H1 (cell line): ENCODE measurements around the gene THBS4. TPM values are rescaled to one million over a fixed set of nuclear protein-coding genes. Genes with fewer than 3 reads are reported as not detected.

ENCODE experiments used
- CTCF ChIA-PET: fragments of 300-600 bp; sonication (Branson Sonifier 250); formaldehyde crosslinking; loops from one replicate; lab custom pipeline; 2021; ENCODE audit not compliant: partially characterized antibody; lab: Charles Lee
- POLR2A ChIA-PET: fragments of 300-600 bp; sonication (Branson Sonifier 250); formaldehyde crosslinking; loops from one replicate; lab custom pipeline; 2021; ENCODE audit warnings: inconsistent platforms; ENCODE audit not compliant: partially characterized antibody; lab: Charles Lee
- DNase-seq, 2 experiments: peaks; one replicate each; pipeline versions ENCODE4 v3.0.0 to v3.0.0-alpha.2; 2010 to 2022; ENCODE audit warnings: low spot score in 2 of 2, low read depth in 1 of 2, mixed read lengths in 1 of 2
- FAIRE-seq: peaks from 2 replicates; lab custom pipeline; 2011; peaks lifted over from hg19 to GRCh38; lab: Jason Lieb, UNC
- H2AFZ ChIP-seq: 2 replicates; pipeline ENCODE4 v1.8.1; 2012; ENCODE audit warnings: low read length, inconsistent platforms
- H2AK5ac ChIP-seq: 2 replicates; pipeline ENCODE4 v1.6.1; 2013; ENCODE audit warnings: low read depth, low read length
- H2BK120ac ChIP-seq: replicated peaks from 2 replicates; pipeline ENCODE3; 2013; ENCODE audit warnings: low read depth, low read length, inconsistent platforms
- H2BK12ac ChIP-seq: 2 replicates; pipeline ENCODE4 v1.6.1; 2013; ENCODE audit warnings: low read depth, low read length
- H2BK15ac ChIP-seq: 2 replicates; pipeline ENCODE4 v1.6.1; 2013; ENCODE audit warnings: low read length
- H2BK20ac ChIP-seq: 2 replicates; pipeline ENCODE4 v1.6.1; 2013; ENCODE audit warnings: low read length
- H2BK5ac ChIP-seq: 2 replicates; pipeline ENCODE4 v1.6.1; 2013; ENCODE audit warnings: low read depth, low read length
- H3K14ac ChIP-seq: 2 replicates; pipeline ENCODE4 v1.6.1; 2013; ENCODE audit warnings: inconsistent platforms; ENCODE audit not compliant: insufficient read length
- H3K18ac ChIP-seq: 2 replicates; pipeline ENCODE4 v1.6.1; 2013; ENCODE audit warnings: low read length; ENCODE audit errors: extremely low read depth
- H3K23ac ChIP-seq: 2 replicates; pipeline ENCODE4 v1.6.1; 2013; ENCODE audit warnings: inconsistent platforms; ENCODE audit not compliant: insufficient read length
- H3K23me2 ChIP-seq: 2 replicates; pipeline ENCODE4 v1.6.1; 2013; ENCODE audit warnings: low read depth, low read length
- H3K27ac ChIP-seq: 2 replicates; pipeline ENCODE4 v1.6.1; 2011; ENCODE audit warnings: low read depth, low read length, inconsistent platforms
- H3K27me3 ChIP-seq, 4 experiments: replicated peaks in 1 of 4; 1 replicate in 1 of 4; 2 replicates in 3 of 4; pipeline versions ENCODE4 v1.6.1 to v1.8.1; 2011 to 2013; ENCODE audit warnings: low read length in 3 of 4, mild to moderate bottlenecking in 3 of 4, inconsistent platforms in 2 of 4, mixed read lengths in 2 of 4, moderate library complexity in 1 of 4; ENCODE audit not compliant: control insufficient read depth in 3 of 4, insufficient read depth in 3 of 4; ENCODE audit errors: extremely low read depth in 1 of 4
- H3K36me3 ChIP-seq, 4 experiments: 2 replicates each; pipeline versions ENCODE4 v1.6.1 to v1.8.1; 2011 to 2013; ENCODE audit warnings: mild to moderate bottlenecking in 4 of 4, low read length in 3 of 4, moderate library complexity in 2 of 4, control low read depth in 1 of 4, inconsistent platforms in 1 of 4; ENCODE audit not compliant: insufficient read depth in 4 of 4, control insufficient read depth in 2 of 4
- H3K4ac ChIP-seq: replicated peaks from 2 replicates; pipeline ENCODE3; 2013; ENCODE audit warnings: low read length, low read depth, mixed read lengths, inconsistent platforms; ENCODE audit not compliant: insufficient read length
- H3K4me1 ChIP-seq, 4 experiments: replicated peaks in 1 of 4; 1 replicate in 1 of 4; 2 replicates in 3 of 4; pipeline versions ENCODE4 v1.6.1 to v1.8.1; 2011 to 2013; ENCODE audit warnings: low read length in 3 of 4, inconsistent platforms in 2 of 4, mixed read lengths in 1 of 4; ENCODE audit not compliant: insufficient read depth in 4 of 4, control insufficient read depth in 3 of 4
- H3K4me2 ChIP-seq, 2 experiments: 2 replicates each; pipeline versions ENCODE4 v1.6.1 to v1.8.1; 2011 to 2013; ENCODE audit warnings: low read depth in 2 of 2, low read length in 2 of 2, control low read depth in 1 of 2, inconsistent platforms in 1 of 2, mild to moderate bottlenecking in 1 of 2; ENCODE audit not compliant: insufficient read depth in 1 of 2
- H3K4me3 ChIP-seq, 4 experiments: fragments of 200-600, 300-600 bp in 1 of 4; sonication (generic), shearing (Covaris generic), sonication (Bioruptor Twin) in 1 of 4; 2 replicates each; pipeline versions ENCODE4 v1.5.1 to v1.8.1; 2011 to 2016; ENCODE audit warnings: low read length in 4 of 4, low read depth in 3 of 4, control low read depth in 2 of 4, inconsistent platforms in 2 of 4, mild to moderate bottlenecking in 2 of 4, mixed read lengths in 1 of 4, moderate library complexity in 1 of 4; ENCODE audit not compliant: insufficient read depth in 2 of 4; ENCODE audit errors: extremely low read depth in 1 of 4
- H3K56ac ChIP-seq: replicated peaks from 2 replicates; pipeline ENCODE3; 2013; ENCODE audit warnings: low read depth, mild to moderate bottlenecking, mixed read lengths, low read length, inconsistent platforms; ENCODE audit not compliant: insufficient read length
- H3K79me1 ChIP-seq: 2 replicates; pipeline ENCODE4 v1.6.1; 2013; ENCODE audit warnings: low read depth, low read length, control low read depth
- H3K79me2 ChIP-seq, 2 experiments: 2 replicates each; pipeline versions ENCODE4 v1.6.1 to v1.8.1; 2012 to 2013; ENCODE audit warnings: low read length in 2 of 2, mild to moderate bottlenecking in 2 of 2, inconsistent platforms in 1 of 2; ENCODE audit not compliant: insufficient read depth in 2 of 2, control insufficient read depth in 1 of 2
- H3K9ac ChIP-seq, 4 experiments: replicated peaks in 1 of 4; 1 replicate in 1 of 4; 2 replicates in 3 of 4; pipeline versions ENCODE4 v1.6.1 to v1.8.1; 2011 to 2013; ENCODE audit warnings: low read depth in 3 of 4, low read length in 3 of 4, control low read depth in 2 of 4, mild to moderate bottlenecking in 2 of 4, moderate library complexity in 2 of 4, inconsistent platforms in 1 of 4; ENCODE audit errors: extremely low read depth in 1 of 4
- H3K9me3 ChIP-seq, 2 experiments: 2 replicates each; pipeline versions ENCODE4 v1.6.1 to v1.8.1; 2012 to 2013; ENCODE audit warnings: mild to moderate bottlenecking in 2 of 2, moderate library complexity in 2 of 2, control low read depth in 1 of 2, inconsistent platforms in 1 of 2, low read depth in 1 of 2, low read length in 1 of 2, mixed read lengths in 1 of 2; ENCODE audit not compliant: insufficient read depth in 2 of 2
- H4K20me1 ChIP-seq, 2 experiments: replicated peaks in 1 of 2; 2 replicates each; pipeline versions ENCODE3 to v1.8.1; 2011 to 2013; ENCODE audit warnings: inconsistent platforms in 2 of 2, low read length in 2 of 2, mild to moderate bottlenecking in 1 of 2; ENCODE audit not compliant: insufficient read depth in 2 of 2, control insufficient read depth in 1 of 2
- H4K5ac ChIP-seq: 2 replicates; pipeline ENCODE4 v1.6.1; 2013; ENCODE audit warnings: low read length, low read depth, mixed read lengths, inconsistent platforms; ENCODE audit not compliant: insufficient read length
- H4K8ac ChIP-seq: 2 replicates; pipeline ENCODE4 v1.8.0; 2013; ENCODE audit warnings: mild to moderate bottlenecking, moderate library complexity, low read length, inconsistent platforms; ENCODE audit not compliant: insufficient read depth; ENCODE audit errors: extremely low read depth
- H4K91ac ChIP-seq: replicated peaks from 2 replicates; pipeline ENCODE3; 2013; ENCODE audit warnings: low read length, mixed read lengths, inconsistent platforms; ENCODE audit not compliant: insufficient read length
- CBX8 ChIP-seq: fragments of 300-800, 300-1000 bp; sonication (generic); IDR thresholded peaks from 2 replicates; pipeline ENCODE4 v1.7.1; 2016; ENCODE audit warnings: low read depth, low read length, borderline replicate concordance
- CHD1 ChIP-seq: IDR thresholded peaks from 2 replicates; pipeline ENCODE4 v1.6.1; 2012; ENCODE audit warnings: low read depth, low read length, improper control_type of control experiment
- CREB1 ChIP-seq: IDR thresholded peaks from 2 replicates; pipeline ENCODE4 v1.6.1; 2012; ENCODE audit warnings: inconsistent platforms
- RFX5 ChIP-seq: IDR thresholded peaks from 2 replicates; pipeline ENCODE4 v1.6.1; 2011; ENCODE audit warnings: low read depth, low read length, improper control_type of control experiment, borderline replicate concordance
- SIX5 ChIP-seq: IDR thresholded peaks from 2 replicates; pipeline ENCODE4 v1.6.1; 2011; ENCODE audit warnings: mild to moderate bottlenecking, low read depth, low read length
- SP4 ChIP-seq: IDR thresholded peaks from 2 replicates; pipeline ENCODE4 v1.6.1; 2012; ENCODE audit warnings: low read length, inconsistent platforms
- WGBS, 2 experiments: shearing (Covaris generic) in 1 of 2; methylation state at CpG; one replicate each; pipeline versions ENCODE4 v1.1.6 to v1.1.7; 2013 to 2015; ENCODE audit warnings: low lambda C conversion rate in 2 of 2, mixed read lengths in 2 of 2, inconsistent platforms in 1 of 2, low coverage in 1 of 2, missing lambda C conversion rate in 1 of 2; ENCODE audit not compliant: insufficient replicate concordance in 2 of 2, insufficient coverage in 1 of 2, insufficient read length in 1 of 2; ENCODE audit errors: extremely low coverage in 1 of 2, missing lambda C conversion rate in 1 of 2; 5-methylcytosine and 5-hydroxymethylcytosine counted together
- polyA plus RNA-seq, 7 experiments: library from polyadenylated mRNA; depleted of rRNA in 3 of 7; stranded (reverse) in 5 of 7; unstranded in 2 of 7; fragments of >200 nt in 5 of 7; fragments of 200-250 nt in 2 of 7; gene quantifications; 1 replicate in 5 of 7; 2 replicates in 1 of 7; 4 replicates in 1 of 7; pipeline versions ENCODE4 v1.2.1 to v1.2.3, GENCODE V29; 2011 to 2013; ENCODE audit warnings: missing spikeins in 2 of 7, mixed read lengths in 2 of 7
- total RNA-seq: library from RNA; stranded (reverse); fragmentation: NEBNext Ultra II Directional; extraction: Animal tissue kit (Norgen Biotek cat#: 25700); gene quantifications from 2 replicates; pipeline ENCODE4 v1.2.1, GENCODE V29; 2021

The THBS4 gene
- total and polyA plus RNA-seq, 2 of the 8 experiments (the other 6 are each of a cell fraction or from before 2014, with no cell fraction given), result 12.8 to 25.4 TPM

GRCh38 chr5:80122579-80122978 lies 87.4 kb downstream of the THBS4 start:
- 84% methylated on average over 2 of the region's 2 CpGs; no CpG with 5 or more reads in 1 of the 2 experiments for WGBS, 2 experiments
- Histone ChIP-seq H2BK15ac (no peak overlapping the region), H3K27me3 (peaks cover 0 to 2% (median 0%) of the 10 kb centered on the region in 4 experiments; a peak in 1 of 7 replicates), H3K4ac (no peak overlapping the region), H3K36me3 (no peaks in the 10 kb centered on the region; a peak in 1 of 8 replicates), H3K27ac (no peak overlapping the region), H3K4me3 (no peak overlapping the region), H3K9me3 (peaks cover 2 to 5% of the 10 kb centered on the region in 2 experiments; a peak in 3 of 4 replicates), H2BK12ac (no peak overlapping the region), H3K56ac (no peak overlapping the region), H3K23me2 (no peaks in the 10 kb centered on the region), H2BK120ac (no peak overlapping the region), H3K79me1 (no peaks in the 10 kb centered on the region), H2AFZ (no peak overlapping the region), H4K8ac (no peak overlapping the region), H3K4me2 (no peak overlapping the region), H3K79me2 (no peaks in the 10 kb centered on the region), H3K18ac (no peak overlapping the region), H3K23ac (no peak overlapping the region), H4K5ac (no peak overlapping the region), H2BK5ac (no peak overlapping the region), H2BK20ac (no peak overlapping the region), H2AK5ac (no peak overlapping the region), H3K9ac (no peak overlapping the region), H4K20me1 (no peaks in the 10 kb centered on the region), H4K91ac (no peak overlapping the region), H3K4me1 (no peaks in the 10 kb centered on the region), H3K14ac (no peak overlapping the region)
- POLR2A ChIA-PET, result interaction anchor here (1.3 kb wide), 1 partner anchor 13 kb away, joined by 5 read pairs; no protein-coding TSS in a partner anchor
- TF ChIP-seq CHD1, result no peak
- TF ChIP-seq SIX5, result no peak
- TF ChIP-seq CREB1, result no peak
- TF ChIP-seq CBX8, result no peak
- no peak for TF ChIP-seq SP4
- no peak for TF ChIP-seq RFX5
- CTCF ChIA-PET, result interaction anchor here (1.0 to 1.5 kb wide), 2 partner anchors 28 to 39 kb away, joined by 3 to 4 read pairs; no protein-coding TSS in a partner anchor
- FAIRE-seq (no peak), DNase-seq (no peak)
